Common myeloid progenitor, CD34-positive (primary cell): ENCODE measurements around the gene KCNS1.
A peak's percentile ranks its signal among the peaks of the same experiment; 100 is the strongest.

Source experiments
- CTCF ChIA-PET: fragments of 350-600 bp; sonication (Branson Sonifier 250); formaldehyde crosslinking; loops from one replicate; lab custom pipeline; 2021; ENCODE audit warnings: antibody characterized with exemption; lab: Charles Lee
- POLR2A ChIA-PET: fragments of 350-600 bp; sonication (Branson Sonifier 250); formaldehyde crosslinking; loops from one replicate; lab custom pipeline; 2021; ENCODE audit warnings: antibody characterized with exemption; lab: Charles Lee
- DNase-seq, 3 donors: peaks; one replicate each; pipeline versions ENCODE4 v3.0.0 to v3.0.0-alpha.2; 2013
- H3K27ac ChIP-seq, 2 experiments: 1 replicate in 1 of 2; 2 replicates in 1 of 2; pipeline ENCODE4 v1.7.0; 2013; ENCODE audit warnings: inconsistent platforms in 2 of 2, low read length in 2 of 2, mild to moderate bottlenecking in 2 of 2, low read depth in 1 of 2, moderate library complexity in 1 of 2; ENCODE audit not compliant: severe bottlenecking in 2 of 2, insufficient read depth in 1 of 2, poor library complexity in 1 of 2
- H3K27me3 ChIP-seq, 5 experiments: replicated peaks in 2 of 5; 1 replicate in 3 of 5; 2 replicates in 2 of 5; pipeline versions ENCODE4 v1.6.1 to v1.7.0; 2013; ENCODE audit warnings: low read length in 4 of 5, mild to moderate bottlenecking in 2 of 5, moderate library complexity in 2 of 5, inconsistent platforms in 1 of 5; ENCODE audit not compliant: insufficient read depth in 5 of 5, control insufficient read depth in 4 of 5
- H3K36me3 ChIP-seq, 4 experiments: 1 replicate in 2 of 4; 2 replicates in 2 of 4; pipeline versions ENCODE4 v1.6.1 to v1.7.0; 2013; ENCODE audit warnings: low read length in 3 of 4, control low read depth in 1 of 4, mild to moderate bottlenecking in 1 of 4; ENCODE audit not compliant: control insufficient read depth in 4 of 4, insufficient read depth in 4 of 4
- H3K4me1 ChIP-seq, 4 experiments: 1 replicate in 3 of 4; 2 replicates in 1 of 4; pipeline versions ENCODE4 v1.6.1 to v1.7.1; 2013; ENCODE audit warnings: low read length in 3 of 4, mild to moderate bottlenecking in 3 of 4, control low read depth in 1 of 4, inconsistent platforms in 1 of 4, moderate library complexity in 1 of 4; ENCODE audit not compliant: control insufficient read depth in 4 of 4, insufficient read depth in 4 of 4; ENCODE audit errors: control extremely low read depth in 1 of 4
- H3K4me3 ChIP-seq, 7 experiments: 1 replicate in 4 of 7; 2 replicates in 3 of 7; pipeline versions ENCODE4 v1.5.1 to v1.7.0; 2013; ENCODE audit warnings: mild to moderate bottlenecking in 7 of 7, low read length in 6 of 7, moderate library complexity in 6 of 7, inconsistent platforms in 2 of 7, low read depth in 2 of 7, control low read depth in 1 of 7; ENCODE audit not compliant: insufficient read depth in 4 of 7, control insufficient read depth in 1 of 7; ENCODE audit errors: extremely low read depth in 1 of 7
- H3K9me3 ChIP-seq, 5 experiments: 1 replicate in 4 of 5; 2 replicates in 1 of 5; pipeline versions ENCODE4 v1.6.1 to v1.7.1; 2013; ENCODE audit warnings: low read length in 4 of 5, mild to moderate bottlenecking in 2 of 5, inconsistent platforms in 1 of 5, low read depth in 1 of 5, moderate library complexity in 1 of 5; ENCODE audit not compliant: control insufficient read depth in 4 of 5, insufficient read depth in 2 of 5; ENCODE audit errors: control extremely low read depth in 1 of 5
- WGBS: methylation state at CpG from one replicate; pipeline ENCODE4 v1.1.5; 2013; ENCODE audit not compliant: insufficient coverage; 5-methylcytosine and 5-hydroxymethylcytosine counted together

The KCNS1 gene

GRCh38 chr20:45110301-45110700, 9.4 kb upstream of the KCNS1 start:
- Histone ChIP-seq H3K9me3 (no peaks in the 10 kb centered on the region), H3K27me3 (peaks cover 0 to 37% (median 26%) of the 10 kb centered on the region in 5 experiments), H3K36me3 (no peaks in the 10 kb centered on the region), H3K27ac (no peak overlapping the region), H3K4me3 (no peak overlapping the region), H3K4me1 (no peaks in the 10 kb centered on the region)
- no peak for DNase-seq
- WGBS: over 99% methylated on average over 11 of the region's 11 CpGs
- POLR2A ChIA-PET: no interaction called here
- CTCF ChIA-PET: interaction anchor here (0.7 to 5.1 kb wide), 5 partner anchors 10 to 67 kb away, joined by 3 to 49 read pairs (median 4); no protein-coding TSS in a partner anchor

GRCh38 chr20:45109634-45110033, 8.7 kb upstream of the KCNS1 start:
- POLR2A ChIA-PET: no interaction called here
- CTCF ChIA-PET: interaction anchor here (1.0 to 5.1 kb wide), 4 partner anchors 10 to 98 kb away, joined by 3 to 49 read pairs (median 4); no protein-coding TSS in a partner anchor
- Histone ChIP-seq H3K4me1 (no peaks in the 10 kb centered on the region), H3K36me3 (no peaks in the 10 kb centered on the region), H3K4me3 (no peak overlapping the region), H3K27me3 (peaks cover 0 to 34% (median 20%) of the 10 kb centered on the region in 5 experiments), H3K9me3 (no peaks in the 10 kb centered on the region), H3K27ac (no peak overlapping the region)
- no peak for DNase-seq
- WGBS: 97% methylated on average over 5 of the region's 8 CpGs

GRCh38 chr20:45105317-45105716, 4.4 kb upstream of the KCNS1 start:
- no peak overlapping the region for H3K4me3 ChIP-seq
- no peaks in the 10 kb centered on the region for H3K9me3 ChIP-seq
- H3K27me3 ChIP-seq: peaks cover 2 to 39% (median 22%) of the 10 kb centered on the region in 5 experiments
- ChIA-PET CTCF (interaction anchor here (1.3 to 4.8 kb wide), 3 partner anchors 9 to 188 kb away, joined by 3 to 32 read pairs (median 8); no protein-coding TSS in a partner anchor), POLR2A (no interaction called here)
- peaks cover 0 to 8% (median 4%) of the 10 kb centered on the region in 4 experiments for H3K4me1 ChIP-seq
- H3K36me3 ChIP-seq: no peaks in the 10 kb centered on the region
- no peak overlapping the region for H3K27ac ChIP-seq
- WGBS: no CpG with 5 or more reads among the region's 2 CpGs
- no peak for DNase-seq

- Histone ChIP-seq H3K4me1 (peaks cover 0 to 9% (median 4%) of the 10 kb centered on the region in 4 experiments), H3K36me3 (no peaks in the 10 kb centered on the region), H3K27me3 (peaks cover 7 to 45% (median 24%) of the 10 kb centered on the region in 5 experiments), H3K27ac (no peak overlapping the region), H3K9me3 (no peaks in the 10 kb centered on the region), H3K4me3 (no peak overlapping the region)
- ChIA-PET CTCF (interaction anchor here (1.0 to 4.8 kb wide), 5 partner anchors 8 to 189 kb away, joined by 3 to 32 read pairs (median 3); no protein-coding TSS in a partner anchor), POLR2A (interaction anchor here (0.5 kb wide), 1 partner anchor 920 kb away, joined by 3 read pairs; no protein-coding TSS in a partner anchor)
- WGBS: 85% methylated on average over 5 of the region's 5 CpGs
- DNase-seq: peak in 1 of 3 donors; percentile 27
Measured at GRCh38 chr20:45104786-45105185, 3.9 kb upstream of the KCNS1 start.

GRCh38 chr20:45103072-45103471, 2.1 kb upstream of the KCNS1 start:
- Histone ChIP-seq H3K4me1 (peaks cover 0 to 15% (median 9%) of the 10 kb centered on the region in 4 experiments), H3K36me3 (no peaks in the 10 kb centered on the region), H3K27me3 (peaks cover 15 to 62% (median 40%) of the 10 kb centered on the region in 5 experiments), H3K27ac (no peak overlapping the region), H3K4me3 (no peak overlapping the region), H3K9me3 (peaks cover 0 to 2% (median 0%) of the 10 kb centered on the region in 5 experiments)
- POLR2A ChIA-PET: no interaction called here
- DNase-seq: peak in 2 of 3 donors; percentile 25 to 39
- 0% methylated on average over 1 of the region's 2 CpGs for WGBS
- CTCF ChIA-PET: interaction anchor here (1.2 kb wide), 1 partner anchor 201 kb away, joined by 3 read pairs; no protein-coding TSS in a partner anchor

- no peaks in the 10 kb centered on the region for H3K36me3 ChIP-seq
- ChIA-PET CTCF (interaction anchor here (0.6 to 2.5 kb wide), 4 partner anchors 10 to 412 kb away, joined by 3 to 9 read pairs (median 4); no protein-coding TSS in a partner anchor), POLR2A (no interaction called here)
- H3K27ac ChIP-seq: no peak overlapping the region
- H3K9me3 ChIP-seq: peaks cover 0 to 2% (median 0%) of the 10 kb centered on the region in 5 experiments
- H3K4me1 ChIP-seq: peaks cover 0 to 21% (median 12%) of the 10 kb centered on the region in 4 experiments
- WGBS: 93% methylated on average over 5 of the region's 6 CpGs
- DNase-seq: no peak
- H3K4me3 ChIP-seq: no peak overlapping the region
- H3K27me3 ChIP-seq: peaks cover 17 to 70% (median 52%) of the 10 kb centered on the region in 5 experiments
Measured at GRCh38 chr20:45101333-45101850, 465 bp upstream of the KCNS1 start.
